Neural cell (in vitro differentiated cells): Measurements from ENCODE around the gene TEX9. TPM values are rescaled to one million over a fixed set of nuclear protein-coding genes. Genes with fewer than 3 reads are reported as not detected.

Experiments
- H2AFZ ChIP-seq: fragments of 200-600, 300-800 bp; sonication (generic), shearing (Covaris generic); 2 replicates; pipeline ENCODE4 v1.6.0; 2014; ENCODE audit warnings: low read depth, mild to moderate bottlenecking, antibody characterized with exemption, low read length, moderate library complexity
- H3F3A ChIP-seq: fragments of 200-600 bp; shearing (Covaris generic); 2 replicates; pipeline ENCODE4 v1.6.1; 2016; ENCODE audit warnings: mild to moderate bottlenecking, moderate library complexity, mixed read lengths, antibody characterized with exemption, low read length; ENCODE audit not compliant: insufficient read depth, poor library complexity, severe bottlenecking
- H3K27ac ChIP-seq: fragments of 200-600, 300-800 bp; sonication (generic), shearing (Covaris generic); 2 replicates; pipeline ENCODE4 v1.5.1; 2014; ENCODE audit warnings: mild to moderate bottlenecking, low read length, moderate library complexity
- H3K27me3 ChIP-seq: fragments of 300-800, 200-600 bp; sonication (generic), shearing (Covaris generic); 2 replicates; pipeline ENCODE4 v1.6.0; 2014; ENCODE audit warnings: mild to moderate bottlenecking, low read depth, low read length, moderate library complexity; ENCODE audit not compliant: insufficient read depth
- H3K36me3 ChIP-seq: fragments of 300-800, 200-600 bp; sonication (generic), shearing (Covaris generic); 2 replicates; pipeline ENCODE4 v1.5.1; 2014; ENCODE audit warnings: mild to moderate bottlenecking, antibody characterized with exemption, low read length, moderate library complexity; ENCODE audit not compliant: insufficient read depth
- H3K4me2 ChIP-seq: fragments of 300-800, 200-600 bp; sonication (generic), shearing (Covaris generic); 2 replicates; pipeline ENCODE4 v1.6.0; 2014; ENCODE audit warnings: mild to moderate bottlenecking, low read length
- H3K4me3 ChIP-seq: fragments of 300-800, 200-600 bp; sonication (generic), shearing (Covaris generic); 2 replicates; pipeline ENCODE4 v1.5.1; 2014; ENCODE audit warnings: mild to moderate bottlenecking, low read length, moderate library complexity
- H3K79me2 ChIP-seq: fragments of 200-600 bp; shearing (Covaris generic); replicated peaks from 2 replicates; pipeline ENCODE4 v1.6.0; 2014; ENCODE audit warnings: mild to moderate bottlenecking, low read length, moderate library complexity; ENCODE audit not compliant: insufficient read depth
- H3K9ac ChIP-seq: fragments of 300-800, 200-600 bp; sonication (generic), shearing (Covaris generic); 2 replicates; pipeline ENCODE4 v1.6.1; 2016; ENCODE audit warnings: mild to moderate bottlenecking, low read length, mixed read lengths
- H3K9me2 ChIP-seq: fragments of 200-600 bp; shearing (Covaris generic); 2 replicates; pipeline ENCODE4 v1.6.1; 2016; ENCODE audit warnings: mild to moderate bottlenecking, low read length, mixed read lengths; ENCODE audit not compliant: insufficient read depth
- H3K9me3 ChIP-seq: fragments of 200-600, 300-800 bp; sonication (generic), shearing (Covaris generic); 2 replicates; pipeline ENCODE4 v1.6.1; 2016; ENCODE audit warnings: mild to moderate bottlenecking, mixed run types, low read length, moderate library complexity, mixed read lengths
- H4K20me1 ChIP-seq: fragments of 200-600 bp; shearing (Covaris generic); 2 replicates; pipeline ENCODE4 v1.6.1; 2016; ENCODE audit warnings: mild to moderate bottlenecking, mixed run types; ENCODE audit not compliant: insufficient read depth
- CTCF ChIP-seq: fragments of 450-650 bp; IDR thresholded peaks from 2 replicates; pipeline ENCODE4 v1.5.1; 2014; ENCODE audit warnings: antibody characterized with exemption, mild to moderate bottlenecking, moderate library complexity; ENCODE audit not compliant: poor library complexity, severe bottlenecking
- EP300 ChIP-seq: fragments of 450-650 bp; conservative IDR thresholded peaks from 2 replicates; pipeline ENCODE4 v1.6.1; 2014; ENCODE audit warnings: antibody characterized with exemption, mild to moderate bottlenecking, moderate library complexity; ENCODE audit not compliant: poor library complexity, severe bottlenecking
- EZH2 ChIP-seq: fragments of 200-600, 300-800 bp; shearing (Covaris generic), sonication (generic); IDR thresholded peaks from 2 replicates; pipeline ENCODE4 v1.6.1; 2014; ENCODE audit warnings: antibody characterized with exemption, low read length, borderline replicate concordance, mild to moderate bottlenecking; ENCODE audit not compliant: insufficient read depth, poor library complexity, severe bottlenecking
- MXI1 ChIP-seq: fragments of 450-650 bp; conservative IDR thresholded peaks from 2 replicates; pipeline ENCODE4 v1.6.1; 2014; ENCODE audit warnings: antibody characterized with exemption, mild to moderate bottlenecking; ENCODE audit not compliant: poor library complexity, severe bottlenecking
- POLR2AphosphoS5 ChIP-seq: IDR thresholded peaks from 2 replicates; pipeline ENCODE4 v1.6.1; 2012
- RAD21 ChIP-seq: fragments of 450-650 bp; conservative IDR thresholded peaks from 2 replicates; pipeline ENCODE4 v1.6.1; 2014; ENCODE audit warnings: antibody characterized with exemption, mild to moderate bottlenecking, moderate library complexity
- SMC3 ChIP-seq: fragments of 450-650 bp; conservative IDR thresholded peaks from 2 replicates; pipeline ENCODE4 v1.6.1; 2014; ENCODE audit warnings: antibody characterized with exemption, mild to moderate bottlenecking, moderate library complexity; ENCODE audit not compliant: poor library complexity
- TAF1 ChIP-seq: IDR thresholded peaks from 2 replicates; pipeline ENCODE4 v1.6.1; 2012; ENCODE audit warnings: low read depth
- polyA plus RNA-seq: library from polyadenylated mRNA; depleted of rRNA; stranded (reverse); fragments of >200 nt; gene quantifications from 2 replicates; pipeline ENCODE4 v1.2.3, GENCODE V29; 2014
- TF ChIP-seq, protein P1 (sequence below): IDR thresholded peaks from 2 replicates; pipeline ENCODE4 v1.6.1; 2012; ENCODE audit warnings: borderline replicate concordance

Gene TEX9
- polyA plus RNA-seq, 1 donor from 2014 or later: 23.6 TPM

DNA sequence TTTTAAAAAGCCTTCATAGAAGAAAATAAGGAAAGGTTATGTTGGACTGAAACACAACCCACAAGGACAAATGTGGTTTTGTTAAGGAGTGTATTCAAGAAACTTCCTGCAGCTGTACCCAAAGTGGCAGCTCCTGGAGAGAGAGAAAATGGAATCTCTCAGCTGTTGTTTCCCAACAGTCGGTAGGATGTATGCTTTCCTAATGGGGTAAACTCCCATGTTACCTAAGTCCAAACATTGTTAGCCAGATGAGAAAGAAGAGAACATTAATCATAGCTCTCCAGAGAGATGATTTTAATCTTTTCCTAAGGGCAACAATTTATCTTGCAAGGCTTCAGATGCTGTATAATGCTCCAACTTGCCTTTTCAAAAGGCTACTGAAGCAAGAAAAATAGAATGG lies 22.6 kb upstream of the TEX9 start:
- H3K9me3 ChIP-seq: no peaks in the 10 kb centered on the region
- no peak overlapping the region for H3K4me2 ChIP-seq
- no peaks in the 10 kb centered on the region for H3K27me3 ChIP-seq
- H3K9me2 ChIP-seq: no peaks in the 10 kb centered on the region
- no peak overlapping the region for H3K27ac ChIP-seq
- TF ChIP-seq SMC3 (no peak), EP300 (no peak), CTCF (no peak), TAF1 (no peak), EZH2 (no peak), MXI1 (no peak), RAD21 (no peak), POLR2AphosphoS5 (no peak)
- TF ChIP-seq, protein P1, sequence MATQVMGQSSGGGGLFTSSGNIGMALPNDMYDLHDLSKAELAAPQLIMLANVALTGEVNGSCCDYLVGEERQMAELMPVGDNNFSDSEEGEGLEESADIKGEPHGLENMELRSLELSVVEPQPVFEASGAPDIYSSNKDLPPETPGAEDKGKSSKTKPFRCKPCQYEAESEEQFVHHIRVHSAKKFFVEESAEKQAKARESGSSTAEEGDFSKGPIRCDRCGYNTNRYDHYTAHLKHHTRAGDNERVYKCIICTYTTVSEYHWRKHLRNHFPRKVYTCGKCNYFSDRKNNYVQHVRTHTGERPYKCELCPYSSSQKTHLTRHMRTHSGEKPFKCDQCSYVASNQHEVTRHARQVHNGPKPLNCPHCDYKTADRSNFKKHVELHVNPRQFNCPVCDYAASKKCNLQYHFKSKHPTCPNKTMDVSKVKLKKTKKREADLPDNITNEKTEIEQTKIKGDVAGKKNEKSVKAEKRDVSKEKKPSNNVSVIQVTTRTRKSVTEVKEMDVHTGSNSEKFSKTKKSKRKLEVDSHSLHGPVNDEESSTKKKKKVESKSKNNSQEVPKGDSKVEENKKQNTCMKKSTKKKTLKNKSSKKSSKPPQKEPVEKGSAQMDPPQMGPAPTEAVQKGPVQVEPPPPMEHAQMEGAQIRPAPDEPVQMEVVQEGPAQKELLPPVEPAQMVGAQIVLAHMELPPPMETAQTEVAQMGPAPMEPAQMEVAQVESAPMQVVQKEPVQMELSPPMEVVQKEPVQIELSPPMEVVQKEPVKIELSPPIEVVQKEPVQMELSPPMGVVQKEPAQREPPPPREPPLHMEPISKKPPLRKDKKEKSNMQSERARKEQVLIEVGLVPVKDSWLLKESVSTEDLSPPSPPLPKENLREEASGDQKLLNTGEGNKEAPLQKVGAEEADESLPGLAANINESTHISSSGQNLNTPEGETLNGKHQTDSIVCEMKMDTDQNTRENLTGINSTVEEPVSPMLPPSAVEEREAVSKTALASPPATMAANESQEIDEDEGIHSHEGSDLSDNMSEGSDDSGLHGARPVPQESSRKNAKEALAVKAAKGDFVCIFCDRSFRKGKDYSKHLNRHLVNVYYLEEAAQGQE: no peak
- H3K4me3 ChIP-seq: no peak overlapping the region
- no peaks in the 10 kb centered on the region for H3F3A ChIP-seq
- no peaks in the 10 kb centered on the region for H3K36me3 ChIP-seq
- no peaks in the 10 kb centered on the region for H3K79me2 ChIP-seq
- no peak overlapping the region for H3K9ac ChIP-seq
- no peaks in the 10 kb centered on the region for H4K20me1 ChIP-seq
- H2AFZ ChIP-seq: no peak overlapping the region

DNA sequence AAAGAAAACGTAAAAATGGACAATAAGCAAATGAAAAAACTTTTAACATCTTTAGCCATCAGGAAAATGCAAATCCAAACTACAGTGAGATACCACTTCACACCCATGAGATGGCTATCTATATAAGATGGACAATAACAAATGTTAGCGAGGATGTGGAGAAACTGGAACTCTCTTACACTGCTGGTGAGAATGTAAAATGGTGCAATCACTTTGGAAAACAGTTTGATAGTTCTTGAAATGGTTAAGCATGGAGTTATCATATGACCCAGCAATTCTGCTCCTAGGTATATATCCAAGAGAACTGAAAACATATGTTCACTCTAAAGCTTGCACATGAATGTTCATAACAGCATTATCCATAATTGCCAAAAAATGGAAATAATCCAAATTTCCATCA lies 21.3 kb upstream of the TEX9 start:
- H3K9me2 ChIP-seq: no peaks in the 10 kb centered on the region
- no peak for TF ChIP-seq EP300
- TF ChIP-seq POLR2AphosphoS5: no peak
- TF ChIP-seq CTCF: no peak
- TF ChIP-seq TAF1: no peak
- no peak for TF ChIP-seq SMC3
- no peak for TF ChIP-seq MXI1
- TF ChIP-seq, protein P1: no peak
- no peak for TF ChIP-seq EZH2
- TF ChIP-seq RAD21: no peak

More for the DNA sequence above, 21.3 kb upstream of the TEX9 start:
- Histone ChIP-seq H3K36me3 (no peaks in the 10 kb centered on the region), H3K79me2 (no peaks in the 10 kb centered on the region), H3K4me3 (no peak overlapping the region), H2AFZ (no peak overlapping the region), H3K27me3 (no peaks in the 10 kb centered on the region), H3K9me3 (no peaks in the 10 kb centered on the region), H3K9ac (no peak overlapping the region), H4K20me1 (no peaks in the 10 kb centered on the region), H3K27ac (no peak overlapping the region), H3K4me2 (no peak overlapping the region), H3F3A (no peaks in the 10 kb centered on the region)
